Mammary epithelial cell (primary cell): ENCODE results near the gene FOXO1.

Source experiments
- EZH2 ChIP-seq: IDR thresholded peaks from 2 replicates; pipeline ENCODE4 v1.6.1; 2012; ENCODE audit warnings: low read length, inconsistent platforms, borderline replicate concordance
- TF ChIP-seq, protein P1 (sequence below), 2 donors: IDR thresholded peaks in 1 of 2; conservative IDR thresholded peaks in 1 of 2; 2 replicates each; pipeline ENCODE4 v1.5.1; 2011 to 2012; ENCODE audit warnings: inconsistent platforms in 2 of 2, low read length in 2 of 2, mild to moderate bottlenecking in 2 of 2, control low read depth in 1 of 2, low read depth in 1 of 2; ENCODE audit not compliant: insufficient read depth in 1 of 2; ENCODE audit errors: extremely low read depth in 1 of 2

DNA sequence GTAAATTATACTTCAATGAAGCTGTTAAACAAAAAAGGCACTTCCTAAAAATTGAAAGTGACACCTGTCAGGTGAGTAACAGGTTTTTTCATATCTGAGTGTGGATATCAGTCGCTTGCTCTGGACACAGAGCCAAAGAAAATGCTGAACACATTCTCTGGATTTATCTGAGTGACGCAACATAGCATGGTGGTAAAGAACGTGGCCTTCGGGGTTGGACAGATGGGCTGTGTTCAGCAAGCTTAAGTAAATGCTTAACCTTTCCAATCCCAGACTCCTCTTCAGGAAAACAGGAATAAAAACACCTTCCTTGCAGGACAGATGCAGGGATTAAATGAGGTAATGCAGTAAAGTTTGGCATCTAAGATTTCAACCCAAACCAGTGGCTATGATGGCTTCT is 132.0 kb downstream of the FOXO1 start:
- TF ChIP-seq, protein P1, sequence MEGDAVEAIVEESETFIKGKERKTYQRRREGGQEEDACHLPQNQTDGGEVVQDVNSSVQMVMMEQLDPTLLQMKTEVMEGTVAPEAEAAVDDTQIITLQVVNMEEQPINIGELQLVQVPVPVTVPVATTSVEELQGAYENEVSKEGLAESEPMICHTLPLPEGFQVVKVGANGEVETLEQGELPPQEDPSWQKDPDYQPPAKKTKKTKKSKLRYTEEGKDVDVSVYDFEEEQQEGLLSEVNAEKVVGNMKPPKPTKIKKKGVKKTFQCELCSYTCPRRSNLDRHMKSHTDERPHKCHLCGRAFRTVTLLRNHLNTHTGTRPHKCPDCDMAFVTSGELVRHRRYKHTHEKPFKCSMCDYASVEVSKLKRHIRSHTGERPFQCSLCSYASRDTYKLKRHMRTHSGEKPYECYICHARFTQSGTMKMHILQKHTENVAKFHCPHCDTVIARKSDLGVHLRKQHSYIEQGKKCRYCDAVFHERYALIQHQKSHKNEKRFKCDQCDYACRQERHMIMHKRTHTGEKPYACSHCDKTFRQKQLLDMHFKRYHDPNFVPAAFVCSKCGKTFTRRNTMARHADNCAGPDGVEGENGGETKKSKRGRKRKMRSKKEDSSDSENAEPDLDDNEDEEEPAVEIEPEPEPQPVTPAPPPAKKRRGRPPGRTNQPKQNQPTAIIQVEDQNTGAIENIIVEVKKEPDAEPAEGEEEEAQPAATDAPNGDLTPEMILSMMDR (conservative IDR thresholded peaks at IDR 0.05 in 1 of 2, IDR thresholded peaks at IDR 0.05 in 1 of 2; ENCODE audit: extremely low read depth in 1 of 2, insufficient read depth in 1 of 2, low read depth in 1 of 2, low read length in 2 of 2), result no peak
- no peak for TF ChIP-seq EZH2
